HG02759 (cell line): ENCODE measurements around the gene KLHL29.
"Not testable (repeated sequence)": the region's sequence is repeated elsewhere in the genome, so short reads cannot be mapped to it uniquely, and the experiment has no call there.

Experiments used
- ATAC-seq: cut with Tn5 transposase; IDR thresholded peaks from one replicate; pipeline ENCODE4 v1.9.1; 2021; ENCODE audit warnings: mild to moderate bottlenecking, moderate library complexity; ENCODE audit not compliant: unreplicated experiment

KLHL29 gene

GRCh38 chr2:23391237-23391736, 6.3 kb downstream of the KLHL29 start:
- ATAC-seq = not testable (repeated sequence)

DNA sequence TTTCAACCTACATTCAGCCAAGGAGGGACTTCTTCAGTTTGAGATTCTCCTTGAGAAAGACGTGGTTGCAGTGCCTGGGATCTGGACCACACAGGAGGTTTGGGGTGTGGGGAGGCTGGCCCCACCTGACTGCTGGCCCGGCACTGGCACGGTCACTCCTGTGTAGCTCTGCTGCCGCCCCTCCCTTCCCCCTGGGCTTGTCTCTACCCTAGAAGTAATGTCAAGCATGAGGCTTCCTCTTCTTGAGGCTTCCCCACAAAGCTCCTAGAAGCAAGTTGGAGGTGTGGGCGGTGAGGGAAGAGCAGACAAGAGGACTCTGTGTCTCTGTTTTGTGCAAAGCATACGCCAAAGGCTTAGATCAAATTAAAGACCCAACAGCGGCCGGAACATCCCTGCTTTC, 8.7 kb downstream of the KLHL29 start:
- no peak for ATAC-seq

DNA sequence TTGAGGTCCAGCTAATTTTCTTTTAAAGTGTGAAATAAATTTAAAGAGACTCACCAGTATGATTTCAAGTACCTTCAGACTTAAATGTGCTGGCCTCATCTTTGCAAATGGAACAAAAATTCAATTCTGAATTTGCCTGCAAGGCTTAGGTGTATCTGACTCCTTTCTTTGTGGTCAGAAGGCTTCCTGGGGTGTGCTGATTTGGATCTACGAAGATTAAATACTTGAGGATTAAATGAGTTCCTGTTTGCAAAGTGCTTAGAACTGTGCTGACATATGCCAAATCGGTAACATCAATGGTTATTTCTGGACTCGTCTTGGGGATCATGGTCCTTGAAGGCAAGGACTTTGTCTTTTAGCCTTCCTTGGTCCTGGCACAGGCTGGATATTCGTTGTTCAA, 9.7 kb downstream of the KLHL29 start:
- ATAC-seq = no peak

GRCh38 chr2:23397478-23397877, 12.5 kb downstream of the KLHL29 start:
- no peak for ATAC-seq

- ATAC-seq = no peak
Observed at GRCh38 chr2:23399674-23400261, 14.8 kb downstream of the KLHL29 start.

GRCh38 chr2:23400703-23401102, 15.7 kb downstream of the KLHL29 start:
- ATAC-seq = no peak

DNA sequence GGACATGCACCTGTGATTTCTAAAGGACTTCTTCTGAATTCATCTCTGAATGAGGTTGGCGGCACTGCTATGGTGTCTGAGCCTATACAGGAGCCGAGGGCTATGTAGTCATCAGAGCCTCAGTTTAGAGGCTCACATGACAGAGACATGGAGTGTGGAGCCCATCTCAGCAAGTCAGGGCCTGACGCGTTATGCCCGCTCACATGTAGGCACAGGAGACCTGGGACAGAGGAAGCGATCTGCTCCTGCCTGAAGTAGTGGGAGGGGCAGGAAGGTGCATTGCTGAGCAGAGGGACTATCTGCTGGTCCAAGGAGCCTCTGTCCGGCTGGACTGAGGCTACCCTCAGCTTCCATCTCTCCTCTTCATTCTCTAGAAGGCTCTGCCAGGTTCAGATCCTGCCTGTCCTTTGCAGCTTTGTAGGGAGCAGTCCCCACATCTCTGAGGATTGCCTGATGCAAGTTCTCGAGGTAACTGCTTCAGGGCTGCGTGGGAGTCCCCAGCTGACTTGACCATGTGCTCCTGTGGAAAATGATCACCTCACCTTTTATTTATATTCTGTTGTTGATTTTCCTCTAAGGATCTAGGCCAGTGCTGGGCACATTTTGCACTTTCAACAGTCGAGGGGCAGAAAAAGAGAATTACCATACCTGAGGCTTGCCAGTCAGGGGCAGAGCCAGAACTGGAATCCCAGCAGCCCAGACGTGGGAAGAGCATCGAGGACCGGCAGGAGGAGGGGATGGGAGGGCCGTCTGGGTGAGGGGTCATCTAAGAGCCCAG, 16.6 kb downstream of the KLHL29 start:
- no peak for ATAC-seq

DNA sequence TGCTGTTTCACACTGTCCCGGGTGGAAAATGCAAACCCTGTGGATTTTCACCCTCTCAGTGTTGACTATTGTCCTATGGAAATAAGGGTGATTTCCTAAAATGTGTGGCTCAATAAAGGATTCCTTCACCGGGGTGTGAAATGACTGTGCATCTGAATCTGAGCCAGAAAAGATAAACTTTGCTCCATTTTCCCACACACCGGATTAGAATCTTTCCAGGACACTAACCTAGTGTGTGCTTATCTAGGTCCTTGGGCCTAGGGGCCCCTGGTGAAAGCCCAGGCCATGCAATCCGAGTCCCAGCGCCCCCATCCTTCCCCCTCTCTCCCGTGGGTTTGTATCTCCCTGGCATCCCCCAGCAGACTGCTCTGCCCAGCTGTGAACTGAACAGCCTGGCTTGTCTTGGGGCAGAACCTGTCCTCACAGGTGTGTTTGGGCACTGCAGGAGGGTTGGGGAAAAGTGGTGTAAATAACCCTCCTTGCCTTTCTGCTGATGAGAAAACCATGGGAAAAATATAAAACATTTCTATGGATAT, 17.3 kb downstream of the KLHL29 start:
- no peak for ATAC-seq

DNA sequence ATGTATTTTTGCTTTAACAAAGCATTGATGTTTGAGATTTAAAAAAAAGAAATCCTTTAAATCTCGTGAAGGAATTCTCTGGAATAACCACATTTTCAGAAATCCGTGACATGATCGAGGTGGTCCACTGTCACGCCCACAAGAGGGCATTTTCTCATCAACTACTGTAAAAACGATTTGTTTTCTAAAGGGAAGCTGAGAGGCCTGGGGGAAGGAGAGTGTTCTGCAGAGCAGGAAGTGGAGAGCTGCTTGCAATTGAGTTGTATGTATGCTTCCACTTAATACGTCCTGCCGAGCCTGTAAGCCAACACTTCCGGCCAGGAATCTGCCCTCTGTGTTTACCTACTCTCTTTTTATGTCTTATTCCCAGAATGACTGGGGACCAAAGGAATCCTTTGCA, 19.4 kb downstream of the KLHL29 start:
- peak; percentile 75 for ATAC-seq

DNA sequence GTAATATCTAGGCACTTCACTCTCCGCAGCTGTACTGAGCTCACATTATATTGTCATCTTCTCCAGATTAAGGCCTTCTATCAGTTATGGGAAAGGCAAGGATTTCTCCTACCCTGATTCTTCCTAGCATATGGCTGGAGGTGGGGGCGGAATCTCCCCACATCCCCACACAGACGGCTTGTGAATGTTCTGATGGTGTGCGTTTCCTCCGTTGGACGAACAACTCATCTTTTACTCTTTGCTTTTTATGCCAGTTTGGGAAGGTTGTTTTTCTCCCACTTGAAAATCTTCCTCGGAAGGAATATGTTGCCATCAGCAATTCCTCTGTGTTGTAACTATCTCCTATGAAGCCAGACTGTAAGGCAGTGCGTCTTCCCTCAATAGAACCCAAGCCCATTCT, 24.3 kb downstream of the KLHL29 start:
- ATAC-seq = no peak

- ATAC-seq = no peak
Observed at GRCh38 chr2:23410596-23410995, 25.6 kb downstream of the KLHL29 start.

GRCh38 chr2:23411752-23412431, 26.9 kb downstream of the KLHL29 start:
- ATAC-seq = no peak

GRCh38 chr2:23412556-23413155, 27.7 kb downstream of the KLHL29 start:
- ATAC-seq = no peak

DNA sequence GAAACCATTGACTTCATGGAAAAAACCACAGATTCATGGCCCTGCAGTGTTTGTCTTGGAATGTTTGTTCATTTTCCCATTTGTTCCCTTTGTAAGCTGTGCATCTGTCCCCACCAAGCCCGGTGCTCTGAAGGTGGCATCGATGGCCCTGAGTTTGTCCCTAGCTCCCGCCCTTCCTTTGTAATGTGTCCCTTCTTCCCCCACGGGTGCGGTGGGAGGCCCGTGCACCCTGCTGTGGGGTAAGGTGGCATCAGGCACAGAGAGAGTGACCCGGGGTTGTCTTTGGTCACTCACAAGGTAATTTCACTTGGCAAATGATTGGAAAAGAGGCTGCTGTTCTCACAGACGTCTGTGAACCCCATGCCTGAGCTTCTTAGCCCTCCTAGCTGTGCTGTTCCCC, 28.7 kb downstream of the KLHL29 start:
- no peak for ATAC-seq

- no peak for ATAC-seq
Observed at GRCh38 chr2:23414106-23414505, 29.1 kb downstream of the KLHL29 start.

- no peak for ATAC-seq
Observed at GRCh38 chr2:23414871-23415270, 29.9 kb downstream of the KLHL29 start.

DNA sequence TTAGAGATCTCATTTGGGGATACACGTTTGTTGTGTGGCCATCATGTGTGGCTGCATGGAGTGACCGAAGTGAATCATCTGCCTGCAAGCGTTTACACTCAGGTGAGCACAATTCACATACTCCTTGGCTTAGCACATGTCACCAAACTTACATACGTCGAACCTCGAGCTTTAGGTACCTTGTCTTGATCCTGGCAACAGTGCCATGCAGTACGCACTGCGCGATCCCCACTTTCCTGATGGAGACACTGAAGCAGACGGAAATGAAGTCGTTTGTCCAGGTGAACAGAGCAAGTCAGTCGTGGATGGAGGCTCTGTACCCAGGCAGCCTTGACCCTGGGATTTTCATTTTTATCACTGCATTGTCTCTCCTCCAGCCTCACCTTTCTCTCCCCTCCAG, 32.3 kb downstream of the KLHL29 start:
- no peak for ATAC-seq

DNA sequence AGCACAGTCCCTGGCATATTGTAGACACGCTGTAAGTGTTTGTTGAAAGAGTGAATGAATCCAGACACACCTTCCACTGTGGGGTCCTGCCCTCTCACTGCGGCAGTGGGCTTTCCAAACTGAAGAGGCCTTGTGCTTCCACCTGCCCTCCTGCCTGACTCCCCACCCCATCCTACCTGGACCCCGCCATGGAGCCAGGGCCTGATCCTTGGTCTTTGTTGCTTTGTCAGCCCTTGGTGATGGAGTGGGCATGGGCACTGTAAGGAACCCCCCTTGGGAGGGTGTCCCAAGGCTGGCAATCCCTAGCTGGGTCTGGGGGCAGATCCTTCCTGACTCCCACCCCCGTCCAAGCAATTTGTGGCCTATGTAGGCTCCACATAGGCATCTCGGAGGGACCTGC, 33.1 kb downstream of the KLHL29 start:
- ATAC-seq = no peak

- no peak for ATAC-seq
Observed at GRCh38 chr2:23418461-23418911, 33.5 kb downstream of the KLHL29 start.

DNA sequence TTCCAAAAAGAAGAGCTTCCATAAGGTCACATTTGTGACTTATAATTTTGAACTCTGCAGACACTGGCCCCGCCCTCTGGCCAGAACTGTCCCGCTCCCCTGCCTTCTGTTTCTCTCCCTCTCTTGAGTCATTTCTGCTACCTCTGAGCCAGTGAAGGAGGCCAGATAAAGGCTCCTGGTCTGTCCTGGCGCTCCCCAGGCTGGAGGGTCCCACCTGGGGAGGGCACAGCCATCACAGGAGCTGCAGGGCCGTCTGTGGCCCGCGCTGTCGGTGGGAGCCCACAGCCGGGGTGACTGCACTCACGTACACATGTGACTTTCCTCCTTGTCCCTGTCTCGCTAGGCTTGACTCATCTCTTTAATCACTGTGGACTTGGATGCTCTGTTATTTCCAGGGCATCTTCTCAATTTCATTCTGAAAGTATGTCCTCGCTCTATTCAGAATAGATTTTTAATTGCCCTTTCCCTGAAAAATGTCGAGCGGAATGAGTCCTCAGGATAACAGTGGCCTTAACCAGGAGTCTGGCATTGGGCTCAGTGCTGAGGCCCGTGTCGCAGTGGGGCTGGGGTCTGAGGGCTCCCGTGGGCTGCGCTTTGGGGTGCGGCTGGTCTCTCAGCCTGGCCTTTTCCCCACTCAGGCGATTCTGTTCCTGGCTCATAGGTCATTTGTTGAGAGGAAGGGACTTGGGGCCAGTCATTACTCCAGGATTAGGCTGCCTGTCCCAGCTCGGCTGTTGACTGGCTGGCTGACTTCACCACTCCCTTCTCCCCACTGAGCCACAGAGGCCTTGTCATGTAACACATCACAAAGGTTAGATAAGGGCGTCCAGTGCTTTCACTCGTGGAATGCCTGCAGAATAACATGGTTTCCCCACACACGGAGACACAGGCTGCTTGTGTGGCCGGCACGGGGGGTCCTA, 34.5 kb downstream of the KLHL29 start:
- ATAC-seq = no peak
